ENCODE measurements around the gene GLP1R. TPM values are rescaled to one million over a fixed set of nuclear protein-coding genes. Genes with fewer than 3 reads are reported as not detected.

The GLP1R gene
- polyA plus RNA-seq, 1 of the 3 experiments (the other 2 are of a cell fraction): not detected

DNA sequence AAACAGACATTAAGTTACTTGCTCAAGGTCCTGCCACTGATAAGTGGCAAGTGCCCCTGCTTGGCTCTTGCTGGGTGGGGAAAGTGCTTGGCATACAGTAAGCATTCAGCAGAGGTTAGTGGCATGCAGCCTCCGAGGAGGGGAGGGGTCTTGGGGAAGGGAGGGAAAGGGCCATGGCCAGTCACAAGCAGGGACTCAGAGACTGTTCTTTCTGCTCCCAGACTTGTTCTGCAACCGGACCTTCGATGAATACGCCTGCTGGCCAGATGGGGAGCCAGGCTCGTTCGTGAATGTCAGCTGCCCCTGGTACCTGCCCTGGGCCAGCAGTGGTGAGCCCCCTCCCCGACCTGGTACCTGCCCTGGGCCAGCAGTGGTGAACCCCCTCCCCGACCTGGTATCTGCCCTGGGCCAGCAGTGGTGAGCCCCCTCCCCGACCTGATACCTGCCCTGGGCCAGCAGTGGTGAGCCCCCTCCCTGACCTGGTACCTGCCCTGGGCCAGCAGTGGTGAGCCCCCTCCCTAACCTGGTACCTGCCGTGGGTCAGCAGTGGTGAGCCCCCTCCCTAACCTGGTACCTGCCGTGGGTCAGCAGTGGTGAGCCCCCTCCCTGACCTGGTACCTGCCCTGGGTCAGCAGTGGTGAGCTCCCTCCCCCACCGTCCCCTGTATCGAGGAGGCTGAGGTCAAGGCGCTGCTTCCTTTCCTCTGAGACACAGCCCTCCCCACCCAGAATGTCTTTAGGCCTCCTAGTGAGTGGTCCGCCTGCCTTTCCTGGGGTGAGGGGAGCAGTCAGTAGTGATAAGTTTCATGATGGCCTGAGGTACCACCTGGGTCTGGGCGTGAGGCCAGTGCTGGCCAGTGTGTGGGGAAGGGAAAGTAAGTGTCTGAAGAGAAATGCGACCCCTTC lies 8.9 kb downstream of the GLP1R start (continued):
- no peak for TF ChIP-seq SMC3 (IDR thresholded peaks at IDR 0.05; ENCODE audit: low read depth, low read length)
- no peak for TF ChIP-seq NFIC (IDR thresholded peaks at IDR 0.05; ENCODE audit: borderline replicate concordance)

DNA sequence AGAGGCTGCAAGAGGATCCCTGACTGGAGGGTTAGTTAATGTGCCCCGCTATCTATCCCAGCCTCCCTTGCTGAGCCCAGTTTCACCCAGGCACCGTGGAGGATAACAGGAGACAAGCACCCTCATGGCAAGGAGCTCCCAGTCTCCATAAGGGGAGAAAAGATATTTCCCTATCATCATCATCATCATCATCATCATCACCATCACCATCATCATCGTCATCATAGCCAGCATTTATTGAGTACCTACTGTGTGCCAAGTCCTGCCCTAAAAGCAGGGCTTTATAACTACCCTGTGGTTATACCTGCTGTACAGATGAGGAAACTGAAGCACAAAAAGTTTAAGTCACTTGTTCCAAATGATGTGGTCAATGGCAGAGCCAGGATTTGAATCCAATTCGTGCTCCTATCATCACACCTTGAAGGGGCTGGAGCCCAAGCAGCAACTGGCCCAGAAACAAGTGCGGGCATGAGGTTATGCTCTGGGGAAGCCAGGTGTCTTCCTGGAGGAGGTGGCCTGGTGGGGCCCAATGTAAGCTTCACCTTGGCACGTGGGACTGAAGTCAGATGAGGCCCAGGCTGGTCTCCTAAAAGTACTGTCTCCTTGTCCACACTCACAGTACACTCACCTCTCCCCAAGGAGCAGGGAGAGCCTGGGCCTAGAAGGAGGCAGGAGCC lies 10.0 kb downstream of the GLP1R start:
- 38% methylated on average over 5 of the region's 6 CpGs for WGBS (ENCODE audit: low lambda C conversion rate)
- TF ChIP-seq, protein P1, sequence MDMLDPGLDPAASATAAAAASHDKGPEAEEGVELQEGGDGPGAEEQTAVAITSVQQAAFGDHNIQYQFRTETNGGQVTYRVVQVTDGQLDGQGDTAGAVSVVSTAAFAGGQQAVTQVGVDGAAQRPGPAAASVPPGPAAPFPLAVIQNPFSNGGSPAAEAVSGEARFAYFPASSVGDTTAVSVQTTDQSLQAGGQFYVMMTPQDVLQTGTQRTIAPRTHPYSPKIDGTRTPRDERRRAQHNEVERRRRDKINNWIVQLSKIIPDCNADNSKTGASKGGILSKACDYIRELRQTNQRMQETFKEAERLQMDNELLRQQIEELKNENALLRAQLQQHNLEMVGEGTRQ (IDR thresholded peaks at IDR 0.05; ENCODE audit: borderline replicate concordance, low read depth, low read length): no peak
- TF ChIP-seq POLR2AphosphoS5 (IDR thresholded peaks at IDR 0.05; ENCODE audit: low read depth, low read length) (no peak), MEF2A (IDR thresholded peaks at IDR 0.05; ENCODE audit: borderline replicate concordance, low read depth) (no peak), EZH2phosphoT487 (IDR thresholded peaks at IDR 0.05; ENCODE audit: borderline replicate concordance, low read depth) (no peak), JUND (IDR thresholded peaks at IDR 0.05) (no peak), RCOR1 (IDR thresholded peaks at IDR 0.05; ENCODE audit: low read length) (no peak), RAD21 (IDR thresholded peaks at IDR 0.05; ENCODE audit: low read length) (no peak), RFX5 (IDR thresholded peaks at IDR 0.05; ENCODE audit: low read length) (no peak), ELF1 (IDR thresholded peaks at IDR 0.05) (no peak), NFIC (IDR thresholded peaks at IDR 0.05; ENCODE audit: borderline replicate concordance) (no peak), FOXM1 (IDR thresholded peaks at IDR 0.05; ENCODE audit: low read depth) (no peak), YY1 (IDR thresholded peaks at IDR 0.05; ENCODE audit: low read depth) (no peak)
- TF ChIP-seq, protein P2, sequence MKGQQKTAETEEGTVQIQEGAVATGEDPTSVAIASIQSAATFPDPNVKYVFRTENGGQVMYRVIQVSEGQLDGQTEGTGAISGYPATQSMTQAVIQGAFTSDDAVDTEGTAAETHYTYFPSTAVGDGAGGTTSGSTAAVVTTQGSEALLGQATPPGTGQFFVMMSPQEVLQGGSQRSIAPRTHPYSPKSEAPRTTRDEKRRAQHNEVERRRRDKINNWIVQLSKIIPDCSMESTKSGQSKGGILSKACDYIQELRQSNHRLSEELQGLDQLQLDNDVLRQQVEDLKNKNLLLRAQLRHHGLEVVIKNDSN (IDR thresholded peaks at IDR 0.05; ENCODE audit: borderline replicate concordance, low read depth): no peak
- TF ChIP-seq, protein P3, sequence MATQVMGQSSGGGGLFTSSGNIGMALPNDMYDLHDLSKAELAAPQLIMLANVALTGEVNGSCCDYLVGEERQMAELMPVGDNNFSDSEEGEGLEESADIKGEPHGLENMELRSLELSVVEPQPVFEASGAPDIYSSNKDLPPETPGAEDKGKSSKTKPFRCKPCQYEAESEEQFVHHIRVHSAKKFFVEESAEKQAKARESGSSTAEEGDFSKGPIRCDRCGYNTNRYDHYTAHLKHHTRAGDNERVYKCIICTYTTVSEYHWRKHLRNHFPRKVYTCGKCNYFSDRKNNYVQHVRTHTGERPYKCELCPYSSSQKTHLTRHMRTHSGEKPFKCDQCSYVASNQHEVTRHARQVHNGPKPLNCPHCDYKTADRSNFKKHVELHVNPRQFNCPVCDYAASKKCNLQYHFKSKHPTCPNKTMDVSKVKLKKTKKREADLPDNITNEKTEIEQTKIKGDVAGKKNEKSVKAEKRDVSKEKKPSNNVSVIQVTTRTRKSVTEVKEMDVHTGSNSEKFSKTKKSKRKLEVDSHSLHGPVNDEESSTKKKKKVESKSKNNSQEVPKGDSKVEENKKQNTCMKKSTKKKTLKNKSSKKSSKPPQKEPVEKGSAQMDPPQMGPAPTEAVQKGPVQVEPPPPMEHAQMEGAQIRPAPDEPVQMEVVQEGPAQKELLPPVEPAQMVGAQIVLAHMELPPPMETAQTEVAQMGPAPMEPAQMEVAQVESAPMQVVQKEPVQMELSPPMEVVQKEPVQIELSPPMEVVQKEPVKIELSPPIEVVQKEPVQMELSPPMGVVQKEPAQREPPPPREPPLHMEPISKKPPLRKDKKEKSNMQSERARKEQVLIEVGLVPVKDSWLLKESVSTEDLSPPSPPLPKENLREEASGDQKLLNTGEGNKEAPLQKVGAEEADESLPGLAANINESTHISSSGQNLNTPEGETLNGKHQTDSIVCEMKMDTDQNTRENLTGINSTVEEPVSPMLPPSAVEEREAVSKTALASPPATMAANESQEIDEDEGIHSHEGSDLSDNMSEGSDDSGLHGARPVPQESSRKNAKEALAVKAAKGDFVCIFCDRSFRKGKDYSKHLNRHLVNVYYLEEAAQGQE (IDR thresholded peaks at IDR 0.05; ENCODE audit: low read depth, low read length): no peak
- TF ChIP-seq, protein P4, sequence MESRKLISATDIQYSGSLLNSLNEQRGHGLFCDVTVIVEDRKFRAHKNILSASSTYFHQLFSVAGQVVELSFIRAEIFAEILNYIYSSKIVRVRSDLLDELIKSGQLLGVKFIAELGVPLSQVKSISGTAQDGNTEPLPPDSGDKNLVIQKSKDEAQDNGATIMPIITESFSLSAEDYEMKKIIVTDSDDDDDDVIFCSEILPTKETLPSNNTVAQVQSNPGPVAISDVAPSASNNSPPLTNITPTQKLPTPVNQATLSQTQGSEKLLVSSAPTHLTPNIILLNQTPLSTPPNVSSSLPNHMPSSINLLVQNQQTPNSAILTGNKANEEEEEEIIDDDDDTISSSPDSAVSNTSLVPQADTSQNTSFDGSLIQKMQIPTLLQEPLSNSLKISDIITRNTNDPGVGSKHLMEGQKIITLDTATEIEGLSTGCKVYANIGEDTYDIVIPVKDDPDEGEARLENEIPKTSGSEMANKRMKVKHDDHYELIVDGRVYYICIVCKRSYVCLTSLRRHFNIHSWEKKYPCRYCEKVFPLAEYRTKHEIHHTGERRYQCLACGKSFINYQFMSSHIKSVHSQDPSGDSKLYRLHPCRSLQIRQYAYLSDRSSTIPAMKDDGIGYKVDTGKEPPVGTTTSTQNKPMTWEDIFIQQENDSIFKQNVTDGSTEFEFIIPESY (IDR thresholded peaks at IDR 0.05; ENCODE audit: borderline replicate concordance, low read depth): no peak
- TF ChIP-seq, protein P5, sequence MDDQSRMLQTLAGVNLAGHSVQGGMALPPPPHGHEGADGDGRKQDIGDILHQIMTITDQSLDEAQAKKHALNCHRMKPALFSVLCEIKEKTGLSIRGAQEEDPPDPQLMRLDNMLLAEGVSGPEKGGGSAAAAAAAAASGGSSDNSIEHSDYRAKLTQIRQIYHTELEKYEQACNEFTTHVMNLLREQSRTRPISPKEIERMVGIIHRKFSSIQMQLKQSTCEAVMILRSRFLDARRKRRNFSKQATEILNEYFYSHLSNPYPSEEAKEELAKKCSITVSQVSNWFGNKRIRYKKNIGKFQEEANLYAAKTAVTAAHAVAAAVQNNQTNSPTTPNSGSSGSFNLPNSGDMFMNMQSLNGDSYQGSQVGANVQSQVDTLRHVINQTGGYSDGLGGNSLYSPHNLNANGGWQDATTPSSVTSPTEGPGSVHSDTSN (IDR thresholded peaks at IDR 0.05): no peak
- TF ChIP-seq, protein P6, sequence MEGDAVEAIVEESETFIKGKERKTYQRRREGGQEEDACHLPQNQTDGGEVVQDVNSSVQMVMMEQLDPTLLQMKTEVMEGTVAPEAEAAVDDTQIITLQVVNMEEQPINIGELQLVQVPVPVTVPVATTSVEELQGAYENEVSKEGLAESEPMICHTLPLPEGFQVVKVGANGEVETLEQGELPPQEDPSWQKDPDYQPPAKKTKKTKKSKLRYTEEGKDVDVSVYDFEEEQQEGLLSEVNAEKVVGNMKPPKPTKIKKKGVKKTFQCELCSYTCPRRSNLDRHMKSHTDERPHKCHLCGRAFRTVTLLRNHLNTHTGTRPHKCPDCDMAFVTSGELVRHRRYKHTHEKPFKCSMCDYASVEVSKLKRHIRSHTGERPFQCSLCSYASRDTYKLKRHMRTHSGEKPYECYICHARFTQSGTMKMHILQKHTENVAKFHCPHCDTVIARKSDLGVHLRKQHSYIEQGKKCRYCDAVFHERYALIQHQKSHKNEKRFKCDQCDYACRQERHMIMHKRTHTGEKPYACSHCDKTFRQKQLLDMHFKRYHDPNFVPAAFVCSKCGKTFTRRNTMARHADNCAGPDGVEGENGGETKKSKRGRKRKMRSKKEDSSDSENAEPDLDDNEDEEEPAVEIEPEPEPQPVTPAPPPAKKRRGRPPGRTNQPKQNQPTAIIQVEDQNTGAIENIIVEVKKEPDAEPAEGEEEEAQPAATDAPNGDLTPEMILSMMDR (IDR thresholded peaks at IDR 0.05): no peak

More for the DNA sequence above, 10.0 kb downstream of the GLP1R start:
- ChIA-PET CTCF (interaction anchor here (0.6 to 1.7 kb wide), 10 partner anchors 11 to 251 kb away, joined by 3 to 5 read pairs (median 3); no protein-coding TSS in a partner anchor), POLR2A (interaction anchor here (1.5 kb wide), 1 partner anchor 56 kb away, joined by 3 read pairs; the partner anchor contains the start of gene SAYSD1)
- Histone ChIP-seq H2AFZ (ENCODE audit: low read depth) (no peak overlapping the region), H3K79me2 (ENCODE audit: insufficient read depth) (no peaks in the 10 kb centered on the region), H3K4me2 (no peak overlapping the region), H3K4me1 (ENCODE audit: control insufficient read depth in 1 of 2, insufficient read depth in 2 of 2, low read depth in 1 of 2, low read length in 1 of 2) (peaks cover 0 to 58% of the 10 kb centered on the region in 2 experiments; a peak in 2 of 4 replicates), H3K27me3 (ENCODE audit: insufficient read depth) (no peaks in the 10 kb centered on the region), H3K9me3 (no peaks in the 10 kb centered on the region), H3F3A (replicated peaks; ENCODE audit: insufficient read depth) (no peaks in the 10 kb centered on the region), H3K9ac (no peak overlapping the region), H3K27ac (ENCODE audit: low read depth in 2 of 2, low read length in 1 of 2) (no peak overlapping the region; a peak in 1 of 4 replicates), H3K4me3 (ENCODE audit: low read depth in 2 of 2, low read length in 1 of 2) (no peak overlapping the region), H4K20me1 (ENCODE audit: insufficient read depth) (no peaks in the 10 kb centered on the region), H3K9me2 (no peaks in the 10 kb centered on the region), H3K36me3 (replicated peaks in 1 of 2; ENCODE audit: control insufficient read depth in 1 of 2, insufficient read depth in 2 of 2, low read length in 1 of 2) (no peaks in the 10 kb centered on the region)
- DNase-seq: no peak

Data from SK-N-SH (cell line).